DOHH2 (cell line): ENCODE results near the gene ATG2B.

ENCODE experiments used
- CTCF ChIP-seq: fragments of 200-600 bp; sonication (generic); IDR thresholded peaks from one replicate; pipeline ENCODE4 v1.5.1; 2014; ENCODE audit warnings: antibody characterized with exemption, mild to moderate bottlenecking, low read depth, low read length; ENCODE audit not compliant: poor library complexity, severe bottlenecking
- EZH2phosphoT487 ChIP-seq: fragments of 200-600 bp; sonication (generic); IDR thresholded peaks from 2 replicates; pipeline ENCODE4 v1.6.1; 2017; ENCODE audit warnings: borderline replicate concordance, mild to moderate bottlenecking, antibody characterized with exemption, low read length, moderate library complexity, mixed read lengths

- TF ChIP-seq CTCF (no peak), EZH2phosphoT487 (no peak)
Measured at GRCh38 chr14:96368534-96368933, 5.4 kb upstream of the ATG2B start.
